Coronary artery (tissue), 2 donors: ENCODE results near the gene LRRC38.

Experiments used
- DNase-seq: peaks from one replicate; pipeline ENCODE4 v3.0.0-alpha.2; 2017; ENCODE audit warnings: low spot score
- H3K27ac ChIP-seq, 2 donors: fragments of 200-600 bp; sonication (generic); one replicate each; pipeline ENCODE4 v1.5.1; 2016 to 2019
- H3K4me3 ChIP-seq: fragments of 200-600 bp; sonication (generic); 2 replicates; pipeline ENCODE4 v1.5.1; 2016; ENCODE audit warnings: mild to moderate bottlenecking, moderate library complexity
- CTCF ChIP-seq: fragments of 200-600 bp; sonication (generic); IDR thresholded peaks from one replicate; pipeline ENCODE4 v1.5.1; 2019; ENCODE audit warnings: antibody characterized with exemption

Gene LRRC38

GRCh38 chr1:13478692-13479091, 35.1 kb downstream of the LRRC38 start:
- Histone ChIP-seq H3K4me3 (no peak overlapping the region), H3K27ac (no peak overlapping the region)
- TF ChIP-seq CTCF: no peak
- DNase-seq: no peak

- TF ChIP-seq CTCF: no peak
- H3K4me3 ChIP-seq: no peak overlapping the region
- no peak for DNase-seq
- no peak overlapping the region for H3K27ac ChIP-seq
Observed at GRCh38 chr1:13469343-13469742, 44.5 kb downstream of the LRRC38 start.

GRCh38 chr1:13465515-13465914, 48.3 kb downstream of the LRRC38 start:
- DNase-seq: no peak
- Histone ChIP-seq H3K4me3 (no peak overlapping the region), H3K27ac (no peak overlapping the region)
- TF ChIP-seq CTCF: no peak

- H3K27ac ChIP-seq: no peak overlapping the region
- no peak for DNase-seq
- H3K4me3 ChIP-seq: no peak overlapping the region
- TF ChIP-seq CTCF: no peak
Observed at GRCh38 chr1:13462682-13463081, 51.1 kb downstream of the LRRC38 start.

GRCh38 chr1:13461977-13462376, 51.8 kb downstream of the LRRC38 start:
- H3K27ac ChIP-seq: no peak overlapping the region
- H3K4me3 ChIP-seq: no peak overlapping the region
- DNase-seq: no peak
- no peak for TF ChIP-seq CTCF

- Histone ChIP-seq H3K4me3 (no peak overlapping the region), H3K27ac (no peak overlapping the region)
- DNase-seq: no peak
- TF ChIP-seq CTCF: no peak
Observed at GRCh38 chr1:13456904-13457532, 56.8 kb downstream of the LRRC38 start.

- no peak overlapping the region for H3K4me3 ChIP-seq
- no peak overlapping the region for H3K27ac ChIP-seq
- no peak for TF ChIP-seq CTCF
- DNase-seq: no peak
Observed at GRCh38 chr1:13451399-13451965, 62.3 kb downstream of the LRRC38 start.
